ENCODE data around the gene RTKN. TPM values are rescaled to one million over a fixed set of nuclear protein-coding genes. Genes with fewer than 3 reads are reported as not detected.
A peak's percentile ranks its signal among the peaks of the same experiment; 100 is the strongest.

RTKN gene
- total RNA-seq, 3 donors from 2014 or later: 49.2 to 60.7 (median 49.7) TPM

GRCh38 chr2:74439803-74440377 lies 1.8 kb downstream of the RTKN start:
- TF ChIP-seq CTCF (IDR thresholded peaks at IDR 0.05): no peak
- H3K4me1 ChIP-seq (ENCODE audit: low read depth): peaks cover 12% of the 10 kb centered on the region
- no peak overlapping the region for H3K4me3 ChIP-seq
- H3K9me3 ChIP-seq: no peaks in the 10 kb centered on the region
- intact Hi-C loops (cut with DNase I, micrococcal nuclease): no loop called here
- peak; percentile 58 to 71 (median 70) for DNase-seq
- no peak for ATAC-seq
- no peaks in the 10 kb centered on the region for H3K36me3 ChIP-seq (ENCODE audit: low read depth)

- no peaks in the 10 kb centered on the region for H3K9me3 ChIP-seq
- intact Hi-C loops (cut with DNase I, micrococcal nuclease): no loop called here
Measured at GRCh38 chr2:74439373-74439772, 2.4 kb downstream of the RTKN start.

DNA sequence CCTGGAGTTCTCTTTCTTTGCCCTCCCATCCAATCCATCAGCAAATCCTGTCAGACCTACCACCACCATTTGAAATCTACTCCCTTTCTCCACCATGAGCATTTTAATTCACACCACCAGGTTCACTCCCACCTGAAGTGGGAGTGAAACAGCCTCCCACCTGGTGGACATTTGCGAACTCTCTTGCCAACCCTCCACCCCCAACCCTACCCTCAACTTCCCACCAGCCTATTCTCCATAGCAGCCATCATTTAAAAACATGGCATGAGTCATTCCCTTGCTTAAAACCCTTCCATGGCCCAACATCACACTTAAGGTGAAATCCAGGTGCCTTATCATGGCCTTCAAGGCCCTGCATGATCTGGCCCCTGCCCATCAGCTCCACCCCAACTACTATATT lies 3.5 kb downstream of the RTKN start:
- no peaks in the 10 kb centered on the region for H3K36me3 ChIP-seq (ENCODE audit: low read depth)
- intact Hi-C loops (cut with DNase I, micrococcal nuclease): no loop called here
- H3K4me3 ChIP-seq: no peak overlapping the region
- no peak for TF ChIP-seq CTCF (IDR thresholded peaks at IDR 0.05)
- ATAC-seq (no peak), DNase-seq (peak in 1 of 3 donors; percentile 3)
- peaks cover 12% of the 10 kb centered on the region for H3K4me1 ChIP-seq (ENCODE audit: low read depth)
- no peaks in the 10 kb centered on the region for H3K9me3 ChIP-seq

More at GRCh38 chr2:74439373-74439772, 2.4 kb downstream of the RTKN start:
- DNase-seq: no peak
- Histone ChIP-seq H3K4me3 (no peak overlapping the region), H3K36me3 (ENCODE audit: low read depth) (no peaks in the 10 kb centered on the region), H3K4me1 (ENCODE audit: low read depth) (peaks cover 12% of the 10 kb centered on the region)
- no peak for ATAC-seq
- no peak for TF ChIP-seq CTCF (IDR thresholded peaks at IDR 0.05)

GRCh38 chr2:74436848-74437695 lies 4.7 kb downstream of the RTKN start:
- Histone ChIP-seq H3K9me3 (no peaks in the 10 kb centered on the region), H3K4me3 (no peak overlapping the region), H3K36me3 (ENCODE audit: low read depth) (no peaks in the 10 kb centered on the region), H3K4me1 (ENCODE audit: low read depth) (peaks cover 7% of the 10 kb centered on the region)
- intact Hi-C loops (cut with DNase I, micrococcal nuclease): no loop called here
- TF ChIP-seq CTCF (IDR thresholded peaks at IDR 0.05): no peak
- ATAC-seq: no peak
- peak in 1 of 3 donors; percentile 16 for DNase-seq

- Histone ChIP-seq H3K4me3 (no peak overlapping the region), H3K9me3 (no peaks in the 10 kb centered on the region), H3K4me1 (ENCODE audit: low read depth) (peaks cover 7% of the 10 kb centered on the region), H3K36me3 (ENCODE audit: low read depth) (no peaks in the 10 kb centered on the region)
- no peak for TF ChIP-seq CTCF (IDR thresholded peaks at IDR 0.05)
- ATAC-seq (no peak), DNase-seq (no peak)
- intact Hi-C loops (cut with DNase I, micrococcal nuclease): no loop called here
Measured at GRCh38 chr2:74436111-74436805, 5.5 kb downstream of the RTKN start.

Measured in mucosa of descending colon (tissue), 3 donors.